ENCODE data around the gene IFFO2. TPM values are rescaled to one million over a fixed set of nuclear protein-coding genes. Genes with fewer than 3 reads are reported as not detected.

IFFO2 gene
- total RNA-seq, 1 donor from 2014 or later, result 12.2 TPM

DNA sequence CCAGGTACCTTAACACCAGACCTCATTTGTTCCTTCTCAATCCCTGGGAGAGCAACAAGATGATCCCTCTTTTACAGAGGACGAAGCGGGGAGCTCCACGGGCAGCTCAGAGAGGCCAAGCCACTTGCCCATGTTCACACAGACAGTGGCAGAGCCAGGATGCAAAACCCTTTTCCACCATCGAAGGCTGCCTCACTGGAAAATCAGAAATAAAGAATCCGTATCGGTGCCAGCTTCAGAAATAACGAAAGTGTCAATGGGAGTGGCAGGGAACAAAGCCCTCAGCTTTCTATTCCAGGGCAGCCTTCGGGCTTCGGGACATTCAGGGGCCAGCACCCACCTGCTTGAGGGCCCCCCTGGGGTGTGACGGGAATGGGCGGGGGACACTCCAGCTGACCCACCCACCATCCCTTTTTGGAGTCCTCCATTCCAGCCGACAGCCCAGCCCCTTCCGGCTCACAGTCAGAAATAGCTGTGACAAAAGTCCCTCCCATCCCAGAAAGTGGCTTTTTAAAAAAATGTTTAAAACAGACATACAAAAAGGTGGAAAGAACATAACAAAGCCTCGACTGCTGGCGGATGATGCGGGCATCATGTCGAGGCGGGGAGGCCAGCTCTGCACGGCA, 6.0 kb downstream of the IFFO2 start:
- no peak for DNase-seq (ENCODE audit: low spot score)

- no peak for DNase-seq (ENCODE audit: low spot score)
Observed at GRCh38 chr1:18949686-18950400, 6.6 kb downstream of the IFFO2 start.

- peak; percentile 66 for DNase-seq (ENCODE audit: low spot score)
Observed at GRCh38 chr1:18948913-18949685, 7.4 kb downstream of the IFFO2 start.

- DNase-seq (ENCODE audit: low spot score), result no peak
Observed at GRCh38 chr1:18948048-18948912, 8.2 kb downstream of the IFFO2 start.

- no peak for DNase-seq (ENCODE audit: low spot score)
Observed at GRCh38 chr1:18947570-18947969, 8.9 kb downstream of the IFFO2 start.

DNA sequence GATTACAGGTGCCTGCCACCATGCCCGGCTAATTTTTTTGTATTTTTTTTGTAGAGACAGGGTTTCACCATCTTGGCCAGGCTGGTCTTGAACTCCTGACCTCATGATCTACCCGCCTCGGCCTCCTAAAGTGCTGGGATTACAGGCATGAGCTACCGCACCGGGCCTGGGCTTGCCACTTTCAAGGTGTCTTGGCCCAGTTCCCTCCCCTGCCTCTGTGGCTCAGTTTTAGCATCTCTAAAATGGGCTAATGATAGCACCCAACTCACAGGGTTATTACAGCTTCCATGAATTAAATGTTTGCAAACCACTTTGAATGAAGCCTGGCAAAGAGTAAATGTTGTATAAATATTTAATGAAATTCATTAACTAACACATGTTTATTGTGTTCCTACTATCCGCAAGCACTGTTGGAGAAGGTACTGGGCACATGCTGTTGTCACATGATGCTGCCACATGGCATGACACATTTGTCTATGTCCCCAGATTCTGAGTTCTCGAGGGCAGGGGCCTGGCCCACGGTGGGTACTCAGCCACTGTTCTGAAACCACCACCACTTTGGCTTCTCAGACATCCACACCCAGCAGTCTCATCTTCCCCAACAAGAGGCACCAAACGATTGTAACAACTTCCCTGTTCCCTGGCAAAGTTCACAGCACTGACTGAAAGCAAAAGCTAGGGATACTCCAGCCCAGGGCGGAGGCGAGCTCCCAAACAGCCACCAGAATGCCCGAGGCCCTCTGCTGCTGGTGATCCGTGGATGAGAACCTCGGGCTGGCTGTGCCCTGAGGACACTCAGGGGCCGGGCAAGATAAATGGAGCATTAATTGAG, 9.7 kb downstream of the IFFO2 start:
- no peak for DNase-seq (ENCODE audit: low spot score)

- DNase-seq (ENCODE audit: low spot score), result no peak
Observed at GRCh38 chr1:18945401-18945849, 11.1 kb downstream of the IFFO2 start.

DNA sequence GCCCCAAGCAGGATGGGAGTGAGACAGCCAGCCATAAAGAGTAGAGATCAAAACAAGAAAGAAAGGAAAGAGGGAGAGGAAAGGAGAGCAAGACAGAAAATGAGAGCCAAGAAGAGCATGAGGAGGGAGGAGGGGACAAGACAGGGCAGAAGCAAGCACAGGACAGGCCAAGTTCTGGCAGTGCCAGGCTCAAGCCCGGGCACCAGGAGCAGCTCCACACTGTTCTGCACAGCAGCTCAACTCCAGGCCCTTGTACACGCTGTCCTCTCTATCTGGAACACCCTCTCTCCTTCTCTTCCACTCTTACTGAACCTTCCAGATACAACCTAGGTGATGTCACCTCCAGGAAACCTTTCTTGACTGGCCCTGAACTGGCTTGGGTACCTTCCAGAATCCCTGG, 11.7 kb downstream of the IFFO2 start:
- DNase-seq (ENCODE audit: low spot score), result no peak

DNA sequence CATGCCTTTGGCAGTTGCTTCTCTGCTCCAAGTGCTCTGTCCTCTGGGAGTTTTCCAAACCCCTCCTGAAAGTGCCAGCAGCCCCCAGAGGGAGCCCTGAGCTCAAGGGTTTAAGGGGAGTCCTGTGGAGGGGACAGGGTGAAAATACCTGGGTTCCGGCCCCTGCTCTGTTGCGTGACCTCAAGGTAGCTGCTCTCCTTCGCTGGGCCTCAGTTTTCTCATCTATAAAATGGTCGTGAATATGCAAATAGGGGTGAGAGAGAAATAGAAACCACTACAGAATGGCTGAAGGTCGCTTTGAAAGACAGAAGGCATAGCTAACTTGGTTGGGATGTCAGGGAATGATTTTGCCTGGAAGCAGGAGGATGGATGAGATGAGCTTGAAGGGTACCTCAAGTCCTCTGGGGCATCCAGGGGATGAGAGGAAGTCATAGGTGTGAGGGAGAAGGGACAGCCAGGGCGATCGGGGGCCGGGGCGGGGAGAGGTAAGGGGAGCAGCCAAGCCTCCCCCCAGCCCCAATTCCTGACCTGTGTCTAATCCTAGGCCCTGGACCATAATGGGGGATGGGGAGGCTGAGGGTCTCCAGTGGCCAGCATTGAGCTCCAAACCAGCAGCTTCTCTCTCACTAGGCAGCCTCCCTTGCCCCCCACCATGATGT, 12.4 kb downstream of the IFFO2 start:
- no peak for DNase-seq (ENCODE audit: low spot score)

- no peak for DNase-seq (ENCODE audit: low spot score)
Observed at GRCh38 chr1:18943162-18943561, 13.3 kb downstream of the IFFO2 start.

DNA sequence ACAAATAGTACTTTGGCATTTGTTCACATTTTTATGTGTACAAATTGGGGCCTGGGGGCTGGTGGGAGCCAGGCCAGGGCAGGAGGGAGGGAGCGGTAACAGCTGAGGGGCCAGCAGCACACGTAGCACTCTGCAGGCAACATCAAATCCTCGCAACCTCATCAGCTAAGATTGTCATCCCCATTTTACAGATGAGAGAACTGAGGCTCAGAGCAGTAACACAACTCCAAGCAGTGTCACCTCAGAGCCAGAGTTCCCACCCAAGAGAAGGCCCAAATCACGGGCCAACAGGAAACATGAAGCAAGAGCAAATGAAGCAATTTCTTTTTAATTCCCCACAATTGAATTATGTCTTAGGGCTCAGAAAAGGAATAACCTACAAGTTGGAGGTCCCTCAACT, 14.1 kb downstream of the IFFO2 start:
- DNase-seq (ENCODE audit: low spot score), result no peak

GRCh38 chr1:18941221-18942141, 15.0 kb downstream of the IFFO2 start:
- DNase-seq (ENCODE audit: low spot score), result no peak

DNA sequence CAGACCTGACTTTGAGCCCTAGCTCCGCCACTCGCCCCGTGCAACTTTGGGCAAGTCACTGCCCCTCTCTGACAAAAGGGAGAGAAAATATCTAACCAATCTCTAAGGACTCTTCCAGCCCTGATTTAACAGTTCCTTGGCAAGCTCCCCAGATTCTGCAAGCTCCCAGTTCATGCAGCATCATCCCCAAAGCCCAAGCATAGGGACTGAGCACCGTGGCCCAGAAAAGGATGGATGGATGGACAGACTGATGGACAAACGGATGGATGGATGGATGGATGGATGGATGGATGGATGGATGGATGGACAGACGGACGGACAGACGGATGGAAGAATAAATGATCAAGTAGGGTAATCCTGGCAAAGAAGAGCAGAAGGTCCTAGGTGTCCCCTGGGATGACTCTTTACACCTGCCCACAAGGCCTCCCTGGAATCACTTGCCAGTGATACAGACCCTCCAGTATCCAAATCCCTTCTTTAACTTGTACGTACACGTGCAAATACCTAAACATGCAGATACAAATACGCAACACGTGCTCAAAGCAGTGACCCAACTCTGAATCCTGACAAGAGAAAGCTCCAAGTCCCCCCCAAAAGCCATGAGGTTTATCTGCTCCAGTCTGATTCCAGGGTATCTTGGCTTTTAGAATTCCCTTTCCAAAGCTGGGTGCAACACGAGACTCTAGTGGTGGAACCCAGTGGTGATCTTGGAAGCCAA, 16.0 kb downstream of the IFFO2 start:
- no peak for DNase-seq (ENCODE audit: low spot score)

DNA sequence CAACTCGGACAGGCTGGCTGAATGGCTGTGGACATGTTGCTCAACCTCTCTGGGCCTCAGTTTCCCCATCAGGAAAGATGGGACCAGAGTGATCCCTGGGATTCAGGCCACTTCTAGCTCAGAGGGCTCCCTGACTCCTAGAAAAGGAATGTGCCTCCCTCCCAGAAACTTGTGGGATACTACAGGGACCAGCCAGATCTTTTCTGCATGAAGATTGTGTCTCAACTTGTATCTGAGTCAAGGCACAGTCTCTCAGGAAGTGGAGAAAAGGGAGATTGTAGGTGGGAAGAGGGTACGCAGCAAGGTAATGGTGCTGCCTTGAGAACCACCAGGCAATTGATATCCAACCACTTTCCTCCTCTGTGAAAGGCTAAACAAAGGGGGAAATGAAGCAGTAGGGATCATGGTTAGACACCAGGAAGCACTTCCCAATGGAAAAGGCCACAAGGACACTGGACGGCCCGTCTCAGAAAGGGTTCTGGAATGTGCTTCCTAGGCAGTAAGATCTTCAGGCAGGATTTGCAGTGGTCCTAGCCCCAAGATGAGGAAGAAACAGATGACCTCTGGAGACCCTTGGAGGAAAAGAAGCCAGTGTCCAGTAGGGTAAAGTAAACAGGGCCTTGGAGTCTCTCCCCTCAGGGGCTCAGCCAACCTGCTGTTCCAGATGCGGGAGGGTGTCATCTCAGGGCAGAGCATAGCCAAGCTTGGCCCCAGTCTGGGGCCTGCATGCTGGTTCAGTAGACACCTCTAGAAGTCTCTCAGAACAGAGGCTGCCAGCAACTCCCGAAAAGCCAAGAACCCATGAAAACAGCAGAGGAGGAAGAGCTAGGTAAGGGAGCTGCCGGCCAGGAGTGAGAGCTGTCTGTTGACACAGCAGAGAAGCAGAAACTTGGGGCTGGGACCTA, 16.8 kb downstream of the IFFO2 start:
- DNase-seq (ENCODE audit: low spot score), result no peak

- no peak for DNase-seq (ENCODE audit: low spot score)
Observed at GRCh38 chr1:18938707-18939070, 17.8 kb downstream of the IFFO2 start.

GRCh38 chr1:18938008-18938706, 18.3 kb downstream of the IFFO2 start:
- no peak for DNase-seq (ENCODE audit: low spot score)

DNA sequence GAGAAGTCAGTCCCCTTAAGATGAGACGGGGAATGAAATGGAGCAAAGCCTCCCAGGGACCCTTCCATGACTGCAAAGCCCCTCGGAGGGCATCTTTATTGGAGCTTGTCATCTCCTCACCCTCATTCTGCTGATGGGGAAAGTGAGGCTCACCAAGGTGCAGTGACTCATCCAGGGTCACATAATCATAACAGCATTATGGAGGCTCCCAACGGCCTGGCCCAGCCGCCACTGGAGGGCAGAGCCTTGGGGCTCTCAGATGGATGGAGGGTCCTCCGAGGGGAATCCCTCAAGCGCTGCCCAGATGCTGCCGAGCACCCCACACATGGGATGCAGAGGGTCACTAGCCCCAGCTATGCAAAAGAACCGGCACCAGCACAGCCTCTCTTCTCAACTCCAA, 18.9 kb downstream of the IFFO2 start:
- no peak for DNase-seq (ENCODE audit: low spot score)

Measured in mucosa of gallbladder (tissue), 1 donor.